ENCODE measurements around the gene TENM3.

DNA sequence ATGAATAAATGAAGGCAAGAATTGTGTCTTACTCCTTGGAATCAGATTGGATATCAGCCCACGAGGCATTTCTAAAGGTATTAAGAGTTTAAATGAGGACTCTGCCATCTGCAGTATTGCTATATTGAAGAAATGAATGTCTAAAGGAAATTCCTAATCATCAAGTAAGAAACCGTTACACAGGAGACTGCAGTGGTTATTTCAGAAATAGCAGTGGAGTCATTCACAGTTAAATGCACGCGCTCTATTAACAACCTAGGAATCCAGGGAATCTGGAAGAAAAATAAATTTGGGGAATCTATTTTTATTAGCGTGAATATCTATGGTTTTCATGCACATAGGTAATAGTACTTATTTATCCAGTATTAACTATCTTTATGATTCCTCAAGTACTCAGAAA, 334.2 kb downstream of the TENM3 start:
- TF ChIP-seq, protein P1, sequence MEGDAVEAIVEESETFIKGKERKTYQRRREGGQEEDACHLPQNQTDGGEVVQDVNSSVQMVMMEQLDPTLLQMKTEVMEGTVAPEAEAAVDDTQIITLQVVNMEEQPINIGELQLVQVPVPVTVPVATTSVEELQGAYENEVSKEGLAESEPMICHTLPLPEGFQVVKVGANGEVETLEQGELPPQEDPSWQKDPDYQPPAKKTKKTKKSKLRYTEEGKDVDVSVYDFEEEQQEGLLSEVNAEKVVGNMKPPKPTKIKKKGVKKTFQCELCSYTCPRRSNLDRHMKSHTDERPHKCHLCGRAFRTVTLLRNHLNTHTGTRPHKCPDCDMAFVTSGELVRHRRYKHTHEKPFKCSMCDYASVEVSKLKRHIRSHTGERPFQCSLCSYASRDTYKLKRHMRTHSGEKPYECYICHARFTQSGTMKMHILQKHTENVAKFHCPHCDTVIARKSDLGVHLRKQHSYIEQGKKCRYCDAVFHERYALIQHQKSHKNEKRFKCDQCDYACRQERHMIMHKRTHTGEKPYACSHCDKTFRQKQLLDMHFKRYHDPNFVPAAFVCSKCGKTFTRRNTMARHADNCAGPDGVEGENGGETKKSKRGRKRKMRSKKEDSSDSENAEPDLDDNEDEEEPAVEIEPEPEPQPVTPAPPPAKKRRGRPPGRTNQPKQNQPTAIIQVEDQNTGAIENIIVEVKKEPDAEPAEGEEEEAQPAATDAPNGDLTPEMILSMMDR (IDR thresholded peaks at IDR 0.05): no peak
- TF ChIP-seq POLR2A (IDR thresholded peaks at IDR 0.05): no peak

Measured in testis (tissue), 2 donors.